GM18526 (cell line): Measurements from ENCODE around the gene LRRC46.

ENCODE experiments used
- POLR2A ChIP-seq: IDR thresholded peaks from 3 replicates; pipeline ENCODE4 v1.6.1; 2011; ENCODE audit not compliant: insufficient read length; ENCODE audit errors: extremely low read depth

LRRC46 gene

DNA sequence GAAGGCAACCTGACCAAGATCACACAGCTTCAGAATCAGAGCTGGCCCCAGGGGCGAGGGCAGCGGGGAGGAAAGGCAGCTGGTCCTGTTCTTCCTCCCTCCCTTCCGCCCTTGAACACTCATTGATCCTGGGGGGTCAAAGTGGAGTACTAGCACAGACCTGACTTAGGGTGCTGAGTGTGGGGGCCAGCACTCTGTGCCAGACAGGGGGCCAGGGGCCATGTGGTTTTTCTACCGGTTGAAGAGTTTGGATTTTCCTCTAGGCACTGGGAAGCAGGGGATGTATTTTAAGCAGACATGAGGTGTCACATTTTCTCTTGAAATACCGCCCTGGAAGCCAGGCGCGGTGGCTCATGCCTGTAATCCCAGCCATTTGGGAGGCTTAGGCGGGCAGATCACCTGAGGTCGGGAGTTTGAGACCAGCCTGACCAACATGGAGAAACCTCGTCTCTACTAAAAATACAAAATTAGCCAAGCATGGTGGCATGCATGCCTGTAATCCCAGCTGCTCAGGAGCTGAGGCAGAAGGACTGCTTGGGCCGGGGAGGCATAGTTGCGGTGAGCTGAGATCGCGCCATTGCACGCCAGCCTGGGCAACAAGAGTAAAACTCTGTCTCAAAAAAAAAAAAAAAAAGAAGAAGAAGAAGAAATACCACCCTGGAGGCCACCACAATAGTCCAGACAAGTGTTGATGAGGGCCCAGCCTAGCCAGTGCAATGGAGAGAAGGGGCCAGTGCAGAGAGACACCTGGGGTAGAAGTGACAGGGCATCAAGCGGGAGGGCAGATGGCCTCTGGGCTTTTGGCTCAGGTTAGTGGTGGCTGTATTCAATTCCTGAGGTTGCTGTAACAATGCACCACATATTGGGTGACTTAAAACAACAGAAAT is 25.2 kb upstream of the LRRC46 start:
- no peak for TF ChIP-seq POLR2A

DNA sequence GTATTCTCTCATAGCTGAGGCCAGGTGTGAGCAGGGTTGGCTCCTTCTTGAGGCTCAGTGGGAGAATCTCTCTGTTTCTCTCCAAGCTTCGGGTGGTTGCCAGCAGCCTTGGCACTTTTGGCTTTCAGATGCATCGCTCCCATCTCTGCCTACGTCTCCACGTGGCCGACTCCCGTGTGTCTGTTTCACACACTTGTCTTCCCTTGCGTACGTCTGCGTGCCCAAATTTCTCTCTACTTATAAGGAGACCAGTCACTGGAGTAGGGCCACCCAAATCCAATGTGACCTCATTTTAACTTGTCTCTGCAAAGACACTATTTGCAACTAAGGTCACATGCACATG is 24.6 kb upstream of the LRRC46 start:
- TF ChIP-seq POLR2A = no peak

DNA sequence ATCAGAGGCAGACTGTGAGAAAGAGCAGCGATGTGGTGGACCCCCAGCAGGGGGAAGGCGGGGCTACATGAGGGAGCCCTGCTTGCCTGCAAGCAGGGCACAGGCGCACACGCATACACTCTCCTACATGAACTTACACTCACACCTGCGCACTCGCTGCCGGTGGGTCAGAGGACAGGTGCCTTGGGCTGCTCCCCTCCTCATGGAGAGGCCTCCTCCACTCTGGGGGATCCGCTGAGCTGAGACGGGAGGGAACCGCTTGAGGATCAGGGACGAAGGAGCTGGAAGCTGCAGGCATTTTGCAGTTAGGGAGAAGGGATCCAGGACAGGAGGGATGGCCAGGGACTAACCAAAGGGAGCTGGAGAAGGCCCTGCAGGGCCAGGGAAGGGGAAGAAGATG is 24.0 kb upstream of the LRRC46 start:
- TF ChIP-seq POLR2A = no peak

DNA sequence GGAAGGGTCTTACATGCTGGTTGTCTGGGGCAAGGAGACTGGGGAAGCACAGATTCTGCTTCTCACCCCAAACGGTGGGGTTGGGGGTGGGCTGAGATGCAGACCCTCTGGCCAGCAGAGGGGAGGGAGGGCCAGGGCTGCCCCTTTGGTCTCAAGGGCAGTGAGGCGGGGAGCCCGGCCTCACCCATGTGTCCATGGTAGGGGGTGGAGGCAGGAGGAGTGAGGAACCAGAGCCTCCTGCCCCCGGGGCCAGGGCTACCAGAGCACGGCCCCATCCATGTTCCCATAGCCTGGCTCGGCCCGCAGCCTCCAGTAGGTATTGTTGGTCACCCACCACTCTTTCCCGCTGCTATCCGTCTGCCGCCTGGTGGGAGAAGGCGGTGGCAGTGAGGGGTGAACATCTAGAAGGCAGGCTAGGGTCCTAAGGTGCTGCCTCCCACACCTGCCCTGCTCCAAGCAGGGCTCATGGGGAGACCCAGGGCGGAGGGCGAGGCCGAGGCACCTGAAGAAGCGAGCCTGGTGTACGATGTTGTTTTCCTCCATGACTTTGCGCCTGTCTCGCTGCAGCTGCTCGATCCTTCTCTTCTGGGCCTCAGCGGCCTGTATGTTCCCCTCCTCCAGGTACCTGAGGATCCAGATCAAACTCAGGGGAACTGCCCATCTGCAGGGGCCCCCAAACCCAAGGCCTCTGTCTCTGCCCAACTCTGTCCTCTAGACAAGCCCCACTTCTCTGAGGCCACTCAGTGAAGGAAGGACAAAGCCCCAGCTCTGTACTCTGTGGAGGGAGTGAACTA is 23.2 kb upstream of the LRRC46 start:
- TF ChIP-seq POLR2A = no peak

DNA sequence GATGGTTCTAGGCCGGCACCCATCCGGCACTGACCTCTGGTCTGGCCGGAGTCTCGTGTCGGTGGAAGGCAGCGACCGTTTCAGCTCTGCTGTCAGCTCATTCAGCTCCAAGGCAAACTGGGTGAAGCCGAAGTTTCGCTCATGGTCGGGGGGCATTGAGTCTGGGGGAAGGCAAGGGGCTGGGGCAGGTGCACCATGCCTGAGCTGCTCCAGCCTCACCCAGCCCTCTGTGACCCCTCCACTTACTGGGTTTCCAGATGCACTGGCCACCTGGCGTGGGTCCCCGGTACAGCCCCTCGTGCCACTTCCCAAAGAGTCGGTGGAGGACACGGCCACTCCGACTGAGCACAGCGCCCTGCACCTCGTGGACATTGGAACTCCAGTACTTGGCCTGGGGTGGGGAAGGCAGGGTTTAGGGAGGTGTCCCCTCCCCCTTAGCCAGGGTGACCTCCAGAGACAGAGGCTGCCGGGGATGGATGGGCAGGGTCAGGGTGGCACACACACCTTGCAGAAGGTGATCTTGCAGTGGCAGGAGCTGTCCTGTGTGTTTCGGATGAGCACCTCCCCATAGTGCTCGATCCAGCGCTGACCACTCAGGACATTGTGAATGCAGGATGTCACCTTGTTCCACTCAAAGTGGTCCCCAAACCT is 22.5 kb upstream of the LRRC46 start:
- TF ChIP-seq POLR2A = no peak

DNA sequence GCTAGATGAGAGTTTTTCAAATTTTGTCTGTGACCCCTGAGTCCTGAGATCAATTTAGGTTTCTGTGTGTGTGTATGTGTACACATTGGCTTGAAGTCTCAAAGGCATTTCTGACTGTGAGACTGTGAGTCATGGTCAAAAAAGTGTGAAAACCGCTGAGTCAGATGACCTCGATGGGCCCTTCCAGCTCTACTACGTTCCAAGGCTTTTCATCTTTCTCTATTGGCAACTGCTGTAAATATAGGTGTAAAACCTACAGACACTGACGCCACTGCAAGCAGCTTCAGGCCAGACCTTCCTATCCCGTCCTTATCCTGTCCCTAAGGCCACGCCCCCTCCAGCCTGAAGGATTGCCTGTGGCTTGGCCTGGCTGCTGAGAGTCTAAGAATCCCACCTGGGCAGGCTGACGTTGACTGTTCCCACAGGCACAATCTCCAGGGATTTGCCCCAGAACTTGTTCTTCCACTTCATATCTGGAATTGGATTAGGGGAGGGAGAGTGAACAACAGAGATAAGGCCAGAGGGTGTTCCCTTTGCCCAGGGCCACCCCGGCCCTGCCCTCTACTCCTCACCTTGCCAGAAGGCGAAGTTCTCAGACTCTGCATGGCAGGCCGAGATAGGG is 21.2 kb upstream of the LRRC46 start:
- TF ChIP-seq POLR2A = no peak

DNA sequence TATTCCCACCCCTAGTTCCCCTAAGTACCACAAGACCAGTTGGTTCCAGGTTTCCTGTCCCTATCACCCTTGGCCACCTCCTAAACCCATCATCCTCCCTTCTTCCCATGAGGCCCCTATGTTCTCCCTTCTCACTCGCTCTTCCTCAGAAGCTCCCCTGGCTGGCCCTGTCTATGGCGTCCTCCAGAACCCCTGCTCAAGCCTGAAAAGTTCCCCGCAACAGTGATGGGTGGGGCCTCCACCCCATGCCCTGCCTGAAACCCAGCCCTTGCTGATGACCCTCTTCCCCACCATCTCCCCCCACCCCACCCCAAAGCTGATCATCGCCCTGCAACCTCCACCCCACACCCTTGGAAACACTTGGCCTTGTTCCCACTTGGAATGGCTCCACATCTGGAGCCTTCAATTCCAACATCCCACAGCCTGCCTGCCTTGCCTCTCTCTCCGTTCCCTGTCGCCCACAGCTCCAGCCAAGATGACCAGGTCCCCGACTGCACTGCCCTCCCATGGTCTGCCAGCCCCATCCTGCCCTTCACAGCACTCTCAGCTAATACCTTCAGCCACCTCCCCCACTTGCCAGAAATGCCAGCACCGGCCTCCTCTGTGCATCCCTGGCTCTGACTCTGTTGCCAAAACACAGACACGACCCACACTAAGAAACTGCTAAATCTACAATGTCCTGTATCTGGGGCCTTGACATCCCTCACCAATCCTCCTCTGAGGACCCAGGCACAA is 20.4 kb upstream of the LRRC46 start:
- TF ChIP-seq POLR2A = no peak

DNA sequence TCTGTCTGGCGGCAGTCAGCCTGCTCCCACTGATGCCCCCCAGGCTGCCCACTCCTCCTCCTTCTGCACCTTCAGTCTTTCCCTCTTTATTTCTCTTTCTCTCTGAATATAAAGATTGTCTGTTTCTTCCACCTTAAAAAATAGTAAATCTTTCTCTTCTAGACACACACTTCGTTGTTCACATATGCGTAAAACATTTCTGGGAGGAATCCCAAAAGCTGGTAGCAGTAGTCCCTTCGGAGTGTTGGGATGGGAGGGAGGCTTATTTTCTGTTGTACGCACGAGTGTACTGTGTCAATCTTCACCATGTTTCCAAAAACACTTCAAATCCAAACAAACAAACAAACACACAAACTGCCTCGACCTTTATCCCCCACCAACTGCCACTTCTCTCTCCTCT is 19.8 kb upstream of the LRRC46 start:
- TF ChIP-seq POLR2A = no peak

DNA sequence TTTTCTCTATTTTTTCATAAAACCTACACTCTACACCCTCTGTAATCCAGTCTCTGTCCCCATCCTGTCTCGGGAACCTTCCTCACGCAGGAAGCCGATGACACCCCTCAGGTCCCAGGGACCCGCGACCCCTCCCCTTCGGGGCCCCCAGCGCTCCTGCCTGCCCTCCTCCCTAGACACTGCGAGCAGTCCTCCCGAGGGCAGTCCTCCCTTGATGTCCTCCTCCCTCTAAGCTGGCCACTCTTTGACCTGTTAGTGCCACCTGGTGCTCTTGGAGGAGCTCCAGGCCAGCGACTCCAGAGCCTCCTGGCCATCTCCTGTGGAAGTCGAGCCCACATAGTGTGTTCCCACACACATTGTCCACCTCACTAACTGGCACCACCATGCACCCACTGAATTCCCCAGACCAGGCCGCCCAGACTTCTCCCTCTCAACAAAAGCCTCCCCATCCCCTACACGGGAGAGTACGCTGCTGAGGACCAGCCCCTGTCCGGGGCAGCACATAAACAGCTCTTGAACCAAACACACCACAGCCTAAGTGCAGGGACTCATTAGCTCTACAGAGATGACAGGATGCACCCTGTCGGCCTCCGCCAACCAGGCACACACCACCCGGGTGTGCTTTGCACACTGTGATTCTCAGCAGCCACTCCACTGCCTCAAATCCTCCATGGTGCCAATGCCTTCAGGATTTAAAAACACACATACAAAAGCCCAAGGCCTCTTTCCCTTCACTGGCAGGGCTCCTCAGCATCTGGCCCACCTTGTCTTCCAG is 19.1 kb upstream of the LRRC46 start:
- TF ChIP-seq POLR2A = no peak

DNA sequence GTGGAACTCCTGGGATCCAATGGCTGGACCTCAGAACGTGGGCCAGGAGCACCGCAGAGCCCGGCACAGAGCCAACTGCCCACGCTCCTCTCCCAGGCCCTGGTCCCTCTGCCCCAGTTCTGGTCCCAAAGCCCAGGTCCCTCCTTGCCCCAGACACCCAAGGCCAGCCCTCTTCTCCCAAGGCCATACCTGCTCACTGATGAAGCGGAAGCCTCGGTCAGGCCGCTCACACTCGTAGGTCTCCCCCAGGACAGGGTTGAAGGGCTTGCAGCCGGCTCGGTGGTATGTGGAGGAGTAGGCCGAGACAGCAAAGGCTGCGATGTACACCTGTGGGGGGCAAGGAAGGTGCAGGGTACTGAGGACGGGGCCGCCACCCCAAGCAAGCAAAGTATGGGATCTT is 18.4 kb upstream of the LRRC46 start:
- TF ChIP-seq POLR2A = no peak

DNA sequence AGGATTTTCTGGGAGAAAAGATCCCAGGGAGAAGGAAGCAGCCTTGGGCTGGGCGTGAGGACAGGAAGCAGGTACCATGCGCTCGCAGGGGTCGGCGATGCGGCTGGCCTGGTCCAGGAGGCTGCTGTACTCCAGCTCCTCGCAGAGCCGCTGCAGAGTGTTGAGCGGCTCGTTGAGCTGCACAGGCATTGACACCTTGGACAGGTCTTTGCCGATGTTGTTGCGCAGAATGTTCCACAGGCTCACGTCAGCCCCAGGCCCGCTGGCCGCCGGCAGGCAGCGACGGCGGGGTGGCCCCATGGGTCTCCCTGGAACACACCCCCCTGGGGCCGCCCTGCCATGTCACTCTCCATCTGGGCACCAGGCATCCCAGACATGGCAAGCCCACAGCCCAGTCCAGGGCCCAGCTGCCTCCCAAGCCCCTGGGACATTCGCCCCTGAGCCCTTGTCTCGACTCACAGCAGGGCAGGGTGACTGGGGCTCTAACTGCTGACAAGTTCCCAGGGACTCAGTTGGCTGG is 17.9 kb upstream of the LRRC46 start:
- TF ChIP-seq POLR2A = no peak

DNA sequence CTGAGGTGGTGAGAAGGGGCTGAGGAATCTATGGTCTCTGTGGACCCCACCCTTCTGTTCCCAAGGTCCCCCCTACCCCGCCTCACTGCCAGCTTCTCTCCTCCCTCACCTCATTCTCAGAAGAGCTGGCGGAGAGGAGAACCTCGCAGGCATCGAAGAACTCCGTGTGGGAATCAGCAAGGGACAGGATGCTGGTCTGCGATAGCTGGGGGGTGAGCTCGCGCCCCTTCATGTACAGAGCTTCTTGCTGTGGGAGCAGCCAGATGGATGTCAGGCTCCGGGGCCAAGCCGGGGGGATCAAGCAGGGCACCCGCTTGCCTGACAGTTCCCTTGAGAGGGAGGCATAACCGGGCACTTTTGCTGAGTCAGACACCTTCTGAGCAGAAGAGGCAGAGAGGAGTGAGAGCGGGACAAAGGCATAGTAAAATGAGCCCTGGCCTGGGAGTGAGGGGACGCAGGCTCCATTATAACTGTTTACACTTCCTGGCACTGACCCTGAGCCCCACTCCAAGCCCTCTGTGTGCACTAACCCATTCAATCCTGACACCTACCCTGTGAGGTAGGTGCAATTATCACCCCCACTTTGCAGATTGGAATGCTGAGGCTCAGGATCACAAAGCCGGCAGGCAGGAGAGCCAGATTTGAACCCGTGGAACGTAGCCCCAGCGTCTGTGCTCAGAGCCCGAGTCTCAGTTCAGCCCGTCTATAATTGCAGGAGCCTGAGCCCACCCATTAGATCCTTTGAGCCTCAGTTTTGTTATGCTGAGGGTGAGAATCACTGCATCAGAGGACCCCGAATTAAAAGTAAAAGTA is 16.2 kb upstream of the LRRC46 start:
- no peak for TF ChIP-seq POLR2A

DNA sequence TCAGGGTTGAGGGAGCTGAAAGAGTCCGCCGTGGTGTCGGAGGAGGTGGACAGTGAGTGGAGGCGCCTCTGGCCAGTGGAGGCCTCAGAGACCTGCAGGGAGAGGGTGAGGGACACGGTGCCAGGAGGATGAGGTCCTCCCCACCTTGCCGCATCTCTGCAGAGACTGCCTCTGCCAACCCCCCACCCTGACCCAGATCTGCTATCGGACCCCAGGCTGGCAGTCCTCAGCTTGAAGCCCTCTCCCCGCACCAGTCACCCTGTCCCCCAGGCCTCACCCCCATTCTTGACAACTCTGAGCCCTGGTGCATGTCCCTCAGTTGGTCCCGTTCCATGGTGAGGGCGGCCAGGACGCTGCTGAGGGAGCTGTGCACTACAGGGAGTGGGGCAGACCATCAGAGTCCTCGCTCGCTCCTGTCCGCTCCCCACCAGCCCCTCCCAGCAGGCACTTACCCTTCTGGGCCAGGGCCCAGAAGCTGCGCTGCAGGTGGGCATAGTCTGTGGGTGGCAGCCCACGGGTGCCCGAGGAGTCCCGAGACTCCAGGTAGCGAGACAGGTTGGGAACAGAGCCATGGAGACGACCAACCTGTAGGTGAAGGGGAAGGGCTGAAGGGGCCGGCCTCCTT is 15.2 kb upstream of the LRRC46 start:
- no peak for TF ChIP-seq POLR2A
